NB4 (cell line): Measurements from ENCODE around the gene LCLAT1.

Source experiments
- CTCF ChIP-seq: IDR thresholded peaks from one replicate; pipeline ENCODE4 v1.5.1; 2012; ENCODE audit warnings: low read depth, low read length
- MYC ChIP-seq: IDR thresholded peaks from 2 replicates; pipeline ENCODE4 v1.6.1; 2011; ENCODE audit warnings: low read depth, low read length
- POLR2A ChIP-seq: IDR thresholded peaks from 2 replicates; pipeline ENCODE4 v1.6.1; 2011; ENCODE audit warnings: mild to moderate bottlenecking; ENCODE audit not compliant: insufficient read length; ENCODE audit errors: extremely low read depth
- TF ChIP-seq, protein P1 (sequence below): IDR thresholded peaks from 2 replicates; pipeline ENCODE4 v1.6.1; 2011; ENCODE audit warnings: low read depth, low read length

GRCh38 chr2:30626397-30626796 is 179.4 kb downstream of the LCLAT1 start:
- TF ChIP-seq CTCF (no peak), POLR2A (no peak), MYC (no peak)
- TF ChIP-seq, protein P1, sequence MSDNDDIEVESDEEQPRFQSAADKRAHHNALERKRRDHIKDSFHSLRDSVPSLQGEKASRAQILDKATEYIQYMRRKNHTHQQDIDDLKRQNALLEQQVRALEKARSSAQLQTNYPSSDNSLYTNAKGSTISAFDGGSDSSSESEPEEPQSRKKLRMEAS = no peak
